Cardiac muscle cell (in vitro differentiated cells and primary cell): ENCODE data around the gene CACNA1C. TPM values are rescaled to one million over a fixed set of nuclear protein-coding genes. Genes with fewer than 3 reads are reported as not detected.

ENCODE experiments used
- DNase-seq, 2 donors: peaks; one replicate each; pipeline versions ENCODE4 v3.0.0 to v3.0.0-alpha.2; 2010 to 2017; ENCODE audit warnings: low read depth in 1 of 2, low spot score in 1 of 2
- H3K27ac ChIP-seq: fragments of 200-600 bp; sonication (generic); 2 replicates; pipeline ENCODE4 v1.5.1; 2016
- H3K27me3 ChIP-seq: fragments of 200-600 bp; sonication (generic); 2 replicates; pipeline ENCODE4 v1.6.0; 2016; ENCODE audit warnings: control low read depth
- H3K36me3 ChIP-seq: fragments of 200-600 bp; sonication (generic); 2 replicates; pipeline ENCODE4 v1.5.1; 2016; ENCODE audit warnings: control low read depth
- H3K4me1 ChIP-seq: fragments of 200-600 bp; sonication (generic); 2 replicates; pipeline ENCODE4 v1.8.1; 2017; ENCODE audit warnings: low read depth, mild to moderate bottlenecking, mixed run types
- H3K4me3 ChIP-seq: fragments of 200-600 bp; sonication (generic); 2 replicates; pipeline ENCODE4 v1.5.1; 2016; ENCODE audit warnings: mild to moderate bottlenecking
- H3K9me3 ChIP-seq: fragments of 200-600 bp; sonication (generic); 2 replicates; pipeline ENCODE4 v1.5.1; 2017; ENCODE audit warnings: low read depth, mild to moderate bottlenecking, control low read depth
- polyA plus RNA-seq: library from polyadenylated mRNA; unstranded; fragments of >200 nt; fragmentation: Nextera tagmentation; extraction: Ambion mirVana; gene quantifications from 2 replicates; pipeline ENCODE4 v1.2.1, GENCODE V29; 2016
- total RNA-seq: library from RNA; depleted of rRNA; stranded (reverse); fragments of >200 nt; gene quantifications from 2 replicates; pipeline ENCODE4 v1.2.3, GENCODE V29; 2016
- TF ChIP-seq, protein P1 (sequence below): IDR thresholded peaks from 2 replicates; pipeline ENCODE4 v1.5.1; 2012; ENCODE audit warnings: low read depth, mild to moderate bottlenecking, low read length

The CACNA1C gene
- total and polyA plus RNA-seq, 2 experiments from 2014 or later, result 40.8 to 77.8 TPM

DNA sequence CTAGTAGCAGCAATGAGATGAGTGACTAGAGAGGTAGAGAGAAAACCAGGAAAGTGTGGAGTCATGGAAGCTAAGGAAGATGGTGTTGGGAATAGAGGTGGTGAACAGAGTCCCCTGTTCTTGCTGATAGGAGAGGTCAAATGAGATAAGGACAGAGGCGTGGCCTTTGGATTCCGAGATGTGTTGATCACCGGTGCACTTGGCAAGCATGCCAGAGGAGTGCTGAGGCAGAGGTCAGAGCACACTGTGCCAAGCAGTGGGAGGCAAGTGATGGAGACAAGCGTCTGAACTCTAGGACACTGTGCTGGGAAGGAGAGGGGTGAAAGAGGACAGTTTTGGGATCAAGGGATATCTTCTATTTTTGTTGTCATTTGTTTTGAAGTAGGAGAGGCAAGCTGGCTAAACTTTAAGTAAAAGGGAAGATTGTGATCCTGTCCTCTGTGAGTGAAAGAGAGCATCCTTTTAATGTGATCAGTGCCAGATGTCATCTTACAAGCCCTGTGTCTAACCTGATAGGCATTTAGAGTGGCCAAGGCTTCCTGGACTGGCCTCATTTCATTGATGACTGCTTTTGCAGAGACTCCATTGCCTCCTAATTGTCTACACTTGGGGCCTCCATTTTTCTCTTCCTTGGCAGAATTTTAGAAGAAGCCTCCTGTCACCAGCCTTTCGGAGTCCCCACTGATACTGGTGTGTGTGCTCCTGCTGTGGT lies 336.4 kb downstream of the CACNA1C start:
- no peaks in the 10 kb centered on the region for H3K9me3 ChIP-seq
- H3K4me3 ChIP-seq, result no peak overlapping the region
- no peak overlapping the region for H3K27ac ChIP-seq
- no peak for DNase-seq
- H3K27me3 ChIP-seq, result no peaks in the 10 kb centered on the region
- H3K36me3 ChIP-seq, result no peaks in the 10 kb centered on the region
- H3K4me1 ChIP-seq, result no peaks in the 10 kb centered on the region
- TF ChIP-seq, protein P1, sequence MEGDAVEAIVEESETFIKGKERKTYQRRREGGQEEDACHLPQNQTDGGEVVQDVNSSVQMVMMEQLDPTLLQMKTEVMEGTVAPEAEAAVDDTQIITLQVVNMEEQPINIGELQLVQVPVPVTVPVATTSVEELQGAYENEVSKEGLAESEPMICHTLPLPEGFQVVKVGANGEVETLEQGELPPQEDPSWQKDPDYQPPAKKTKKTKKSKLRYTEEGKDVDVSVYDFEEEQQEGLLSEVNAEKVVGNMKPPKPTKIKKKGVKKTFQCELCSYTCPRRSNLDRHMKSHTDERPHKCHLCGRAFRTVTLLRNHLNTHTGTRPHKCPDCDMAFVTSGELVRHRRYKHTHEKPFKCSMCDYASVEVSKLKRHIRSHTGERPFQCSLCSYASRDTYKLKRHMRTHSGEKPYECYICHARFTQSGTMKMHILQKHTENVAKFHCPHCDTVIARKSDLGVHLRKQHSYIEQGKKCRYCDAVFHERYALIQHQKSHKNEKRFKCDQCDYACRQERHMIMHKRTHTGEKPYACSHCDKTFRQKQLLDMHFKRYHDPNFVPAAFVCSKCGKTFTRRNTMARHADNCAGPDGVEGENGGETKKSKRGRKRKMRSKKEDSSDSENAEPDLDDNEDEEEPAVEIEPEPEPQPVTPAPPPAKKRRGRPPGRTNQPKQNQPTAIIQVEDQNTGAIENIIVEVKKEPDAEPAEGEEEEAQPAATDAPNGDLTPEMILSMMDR, result no peak

DNA sequence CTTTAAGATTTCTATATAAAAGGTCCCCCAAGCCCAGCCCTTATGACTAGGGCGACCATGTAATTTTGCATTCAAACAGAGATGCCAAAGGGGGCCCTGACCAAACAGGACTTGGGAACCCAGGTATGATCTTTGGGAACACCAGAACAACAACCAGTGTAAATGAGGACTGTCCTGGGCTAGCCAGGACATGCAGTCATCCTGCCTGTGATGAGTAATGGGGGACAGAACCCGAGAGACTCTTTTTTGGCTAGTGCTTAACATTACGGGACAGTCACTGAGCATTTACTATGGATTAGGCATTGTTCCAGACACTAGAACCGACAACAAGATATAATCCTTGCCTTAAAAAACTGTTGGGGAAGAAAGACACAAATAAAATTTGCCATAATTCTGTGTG lies 337.3 kb downstream of the CACNA1C start:
- Histone ChIP-seq H3K36me3 (no peaks in the 10 kb centered on the region), H3K4me3 (no peak overlapping the region), H3K9me3 (no peaks in the 10 kb centered on the region), H3K27ac (no peak overlapping the region), H3K4me1 (no peaks in the 10 kb centered on the region), H3K27me3 (no peaks in the 10 kb centered on the region)
- DNase-seq, result no peak
- TF ChIP-seq, protein P1, result no peak

DNA sequence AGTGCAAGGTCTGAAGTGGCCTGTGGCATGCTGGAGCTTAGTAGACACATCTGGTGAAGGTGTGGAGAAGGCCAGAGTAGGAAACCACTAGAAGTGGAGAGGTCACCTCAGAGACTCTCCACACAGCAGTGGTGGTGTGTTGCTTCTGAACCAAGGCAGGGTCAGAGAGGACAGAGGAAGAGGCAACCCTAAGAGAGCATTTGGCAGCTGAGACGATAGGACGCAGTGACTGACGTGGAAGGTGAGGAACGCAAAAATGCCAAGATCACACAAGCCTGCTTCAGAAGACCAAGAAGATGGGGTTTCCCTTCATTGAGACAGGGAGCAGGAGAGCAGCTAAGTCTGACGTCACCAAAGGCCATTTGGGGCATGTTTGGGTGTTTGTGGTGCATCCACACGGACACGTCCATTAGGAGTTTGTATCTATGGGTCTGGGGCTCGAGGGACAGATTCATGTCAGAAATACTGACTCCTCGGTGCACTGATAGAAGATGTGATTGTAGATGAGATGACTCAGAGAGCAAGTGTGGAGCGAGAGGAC lies 338.1 kb downstream of the CACNA1C start:
- H3K9me3 ChIP-seq, result no peaks in the 10 kb centered on the region
- H3K4me1 ChIP-seq, result no peaks in the 10 kb centered on the region
- H3K4me3 ChIP-seq, result no peak overlapping the region
- TF ChIP-seq, protein P1, result no peak
- DNase-seq, result no peak
- no peaks in the 10 kb centered on the region for H3K36me3 ChIP-seq
- no peaks in the 10 kb centered on the region for H3K27me3 ChIP-seq
- no peak overlapping the region for H3K27ac ChIP-seq

DNA sequence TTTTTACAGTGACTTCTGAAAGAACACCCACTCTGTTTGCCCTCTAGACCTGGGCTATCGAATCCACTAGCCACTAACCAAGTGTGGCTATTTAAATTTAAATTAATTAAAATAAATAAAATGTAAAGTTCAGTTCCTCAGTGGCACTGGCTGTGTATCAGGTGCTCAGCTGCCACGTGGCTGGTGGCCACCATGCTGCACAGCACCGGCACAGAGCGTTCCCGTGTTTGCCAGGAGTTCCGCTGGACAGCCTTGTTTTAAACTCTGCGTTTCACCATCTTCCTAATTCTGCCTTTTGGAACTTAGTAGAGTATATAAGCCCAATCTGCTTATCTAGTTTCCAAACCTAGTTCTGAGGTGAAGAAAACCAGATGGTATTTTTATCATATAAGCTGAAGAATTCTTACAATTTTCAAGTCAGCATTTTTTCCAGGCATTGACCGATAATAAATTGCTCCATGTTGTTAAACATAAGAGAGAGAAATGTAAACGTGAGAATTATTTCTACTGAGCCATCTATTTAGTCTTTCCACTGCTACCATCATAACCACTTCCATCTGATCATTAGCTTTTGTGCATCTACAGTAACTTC lies 339.0 kb downstream of the CACNA1C start:
- H3K4me1 ChIP-seq, result no peaks in the 10 kb centered on the region
- H3K27ac ChIP-seq, result no peak overlapping the region
- H3K4me3 ChIP-seq, result no peak overlapping the region
- no peak for DNase-seq
- TF ChIP-seq, protein P1, result no peak
- H3K9me3 ChIP-seq, result no peaks in the 10 kb centered on the region
- no peaks in the 10 kb centered on the region for H3K27me3 ChIP-seq
- H3K36me3 ChIP-seq, result no peaks in the 10 kb centered on the region

DNA sequence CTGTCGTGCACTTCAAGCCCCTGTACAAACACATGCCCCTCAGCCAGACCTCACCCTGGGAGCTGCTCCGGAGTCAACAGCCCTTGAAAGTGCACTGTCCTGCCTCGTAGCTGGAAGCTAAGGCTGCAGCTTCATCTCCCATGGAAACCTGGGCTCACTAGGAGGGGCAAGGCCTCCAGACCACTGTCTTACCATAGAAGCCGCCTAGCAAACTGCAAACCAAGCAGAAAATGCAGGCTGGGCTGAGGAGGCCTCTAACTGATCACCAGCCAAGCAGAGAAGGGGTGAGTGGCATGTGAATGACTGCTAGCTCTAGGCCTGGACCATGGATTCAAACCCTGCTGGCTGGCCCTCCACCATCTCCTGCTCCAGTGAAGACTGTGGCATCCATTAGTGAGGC lies 340.2 kb downstream of the CACNA1C start:
- H3K27me3 ChIP-seq, result no peaks in the 10 kb centered on the region
- no peak overlapping the region for H3K27ac ChIP-seq
- DNase-seq, result no peak

More for the DNA sequence above, 340.2 kb downstream of the CACNA1C start:
- TF ChIP-seq, protein P1, result no peak
- Histone ChIP-seq H3K9me3 (no peaks in the 10 kb centered on the region), H3K4me3 (no peak overlapping the region), H3K4me1 (no peaks in the 10 kb centered on the region), H3K36me3 (no peaks in the 10 kb centered on the region)
